NT2/D1 (cell line): ENCODE results near the gene SIL1.

ENCODE experiments used
- YY1 ChIP-seq: IDR thresholded peaks from 2 replicates; pipeline ENCODE4 v1.6.1; 2011; ENCODE audit not compliant: insufficient read length, insufficient read depth
- ZNF274 ChIP-seq: IDR thresholded peaks from 2 replicates; pipeline ENCODE4 v1.6.1; 2011; ENCODE audit warnings: mild to moderate bottlenecking, low read depth, low read length

DNA sequence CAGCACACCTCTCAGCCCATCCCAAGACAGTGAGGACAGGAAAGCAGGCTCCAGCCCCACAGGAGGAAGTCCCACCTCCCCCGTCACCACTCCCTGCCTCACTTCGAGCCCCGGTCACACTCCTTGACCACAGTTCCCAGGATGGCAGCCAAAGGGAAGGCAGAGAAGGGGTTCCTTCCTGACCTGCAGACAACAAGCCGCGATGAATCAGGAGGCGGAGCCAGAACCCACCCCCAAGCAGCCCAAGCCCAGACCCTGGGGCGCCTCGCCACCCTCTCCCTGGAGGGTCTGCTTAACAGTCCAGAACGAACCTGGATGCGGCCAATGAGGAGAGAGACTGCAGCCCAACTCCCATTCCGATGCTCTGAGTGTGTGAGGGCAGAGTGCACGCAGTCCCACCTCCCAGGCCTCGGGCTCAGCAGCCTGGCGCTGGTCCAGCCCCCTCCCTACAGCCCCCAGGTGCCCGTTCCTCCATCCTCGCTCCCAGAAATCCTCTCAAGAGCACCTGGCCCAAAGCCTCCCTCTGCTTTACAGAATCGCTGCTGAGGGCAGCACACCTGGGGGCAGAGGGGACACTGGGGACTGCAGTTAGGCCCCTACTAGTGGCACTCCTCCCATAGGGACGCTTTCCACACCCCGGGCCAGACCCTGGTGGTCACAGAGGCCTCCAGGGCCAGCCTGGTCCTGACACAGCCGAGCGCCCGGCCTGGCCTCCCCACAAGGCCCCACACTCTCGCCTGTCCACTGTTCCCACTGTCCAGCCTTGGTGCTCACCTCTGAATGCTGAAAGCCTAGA, 253.4 kb downstream of the SIL1 start:
- TF ChIP-seq ZNF274 (no peak), YY1 (no peak)
